ENCODE results near the gene CACNA2D2.

GRCh38 chr3:50483374-50483773, 20.1 kb downstream of the CACNA2D2 start:
- no peak for TF ChIP-seq CTCF (conservative IDR thresholded peaks at IDR 0.05; ENCODE audit: low read length)
- no peak for TF ChIP-seq EZH2phosphoT487 (IDR thresholded peaks at IDR 0.05; ENCODE audit: borderline replicate concordance)
